ENCODE measurements around the gene KCND3.

DNA sequence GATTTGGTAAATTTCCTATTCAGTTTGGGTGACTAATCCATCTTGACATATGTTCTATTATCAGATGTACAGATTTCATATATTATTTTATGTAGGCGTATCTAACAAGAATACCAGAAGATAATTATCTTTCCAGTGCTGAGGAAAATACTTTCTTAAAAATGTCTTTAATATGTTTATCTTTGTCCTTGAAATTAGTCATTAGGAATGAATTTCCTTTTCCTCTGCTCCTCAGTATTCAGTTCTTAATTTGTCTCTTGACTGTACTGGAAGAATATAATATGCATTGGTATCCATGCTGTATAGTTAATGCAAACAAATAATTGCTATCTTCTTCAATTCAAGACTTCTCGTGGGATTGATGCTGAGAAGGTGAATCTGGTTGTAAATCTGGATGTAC is 227.1 kb downstream of the KCND3 start:
- TF ChIP-seq, protein P1, sequence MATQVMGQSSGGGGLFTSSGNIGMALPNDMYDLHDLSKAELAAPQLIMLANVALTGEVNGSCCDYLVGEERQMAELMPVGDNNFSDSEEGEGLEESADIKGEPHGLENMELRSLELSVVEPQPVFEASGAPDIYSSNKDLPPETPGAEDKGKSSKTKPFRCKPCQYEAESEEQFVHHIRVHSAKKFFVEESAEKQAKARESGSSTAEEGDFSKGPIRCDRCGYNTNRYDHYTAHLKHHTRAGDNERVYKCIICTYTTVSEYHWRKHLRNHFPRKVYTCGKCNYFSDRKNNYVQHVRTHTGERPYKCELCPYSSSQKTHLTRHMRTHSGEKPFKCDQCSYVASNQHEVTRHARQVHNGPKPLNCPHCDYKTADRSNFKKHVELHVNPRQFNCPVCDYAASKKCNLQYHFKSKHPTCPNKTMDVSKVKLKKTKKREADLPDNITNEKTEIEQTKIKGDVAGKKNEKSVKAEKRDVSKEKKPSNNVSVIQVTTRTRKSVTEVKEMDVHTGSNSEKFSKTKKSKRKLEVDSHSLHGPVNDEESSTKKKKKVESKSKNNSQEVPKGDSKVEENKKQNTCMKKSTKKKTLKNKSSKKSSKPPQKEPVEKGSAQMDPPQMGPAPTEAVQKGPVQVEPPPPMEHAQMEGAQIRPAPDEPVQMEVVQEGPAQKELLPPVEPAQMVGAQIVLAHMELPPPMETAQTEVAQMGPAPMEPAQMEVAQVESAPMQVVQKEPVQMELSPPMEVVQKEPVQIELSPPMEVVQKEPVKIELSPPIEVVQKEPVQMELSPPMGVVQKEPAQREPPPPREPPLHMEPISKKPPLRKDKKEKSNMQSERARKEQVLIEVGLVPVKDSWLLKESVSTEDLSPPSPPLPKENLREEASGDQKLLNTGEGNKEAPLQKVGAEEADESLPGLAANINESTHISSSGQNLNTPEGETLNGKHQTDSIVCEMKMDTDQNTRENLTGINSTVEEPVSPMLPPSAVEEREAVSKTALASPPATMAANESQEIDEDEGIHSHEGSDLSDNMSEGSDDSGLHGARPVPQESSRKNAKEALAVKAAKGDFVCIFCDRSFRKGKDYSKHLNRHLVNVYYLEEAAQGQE (IDR thresholded peaks at IDR 0.05; ENCODE audit: insufficient read depth in 1 of 2, low read depth in 2 of 2, low read length in 2 of 2) = no peak
- TF ChIP-seq POLR2AphosphoS5 (IDR thresholded peaks at IDR 0.05; ENCODE audit: low read depth, low read length) = no peak
- no peak for TF ChIP-seq FOXP2 (optimal IDR thresholded peaks at IDR 0.05; ENCODE audit: borderline replicate concordance, extremely low read depth, extremely low read length, insufficient read depth)

Data from PFSK-1 (cell line).